ENCODE results near the gene ALG10B.
"Not testable (repeated sequence)": the region's sequence is repeated elsewhere in the genome, so short reads cannot be mapped to it uniquely, and the experiment has no call there.

ALG10B gene

GRCh38 chr12:38316391-38317129 lies at the start of gene ALG10B:
Gene ALG10B, plus strand, starts transcription at chr12:38316774. Its CDS starts 120 bp downstream, at chr12:38316894.
- DNase-seq, result peak; percentile 94 to 96

- no peak for DNase-seq
Measured at GRCh38 chr12:38268612-38269011, 48.0 kb upstream of the ALG10B start.

GRCh38 chr12:38269897-38270296 lies 46.7 kb upstream of the ALG10B start:
- no peak for DNase-seq

- no peak for DNase-seq
Measured at GRCh38 chr12:38279756-38280155, 36.8 kb upstream of the ALG10B start.

- no peak for DNase-seq
Measured at GRCh38 chr12:38282886-38283285, 33.7 kb upstream of the ALG10B start.

GRCh38 chr12:38289396-38289795 lies 27.2 kb upstream of the ALG10B start:
- no peak for DNase-seq

- no peak for DNase-seq
Measured at GRCh38 chr12:38291160-38291559, 25.4 kb upstream of the ALG10B start.

GRCh38 chr12:38302972-38303371 lies 13.6 kb upstream of the ALG10B start:
- DNase-seq, result not testable (repeated sequence)

GRCh38 chr12:38321966-38322365 lies 5.4 kb downstream of the ALG10B start:
- DNase-seq, result not testable (repeated sequence)

GRCh38 chr12:38324912-38325311 lies 8.3 kb downstream of the ALG10B start:
- DNase-seq, result no peak

- no peak for DNase-seq
Measured at GRCh38 chr12:38327356-38327755, 10.8 kb downstream of the ALG10B start.

GRCh38 chr12:38328306-38328895 lies 11.8 kb downstream of the ALG10B start:
- peak in 1 of 2 donors; percentile 62 for DNase-seq

GRCh38 chr12:38330414-38330813 lies 13.8 kb downstream of the ALG10B start:
- not testable (repeated sequence) for DNase-seq

- DNase-seq, result no peak
Measured at GRCh38 chr12:38332814-38333213, 16.2 kb downstream of the ALG10B start.

GRCh38 chr12:38342444-38342843 lies 25.9 kb downstream of the ALG10B start:
- no peak for DNase-seq

GRCh38 chr12:38343256-38343655 lies 26.7 kb downstream of the ALG10B start:
- DNase-seq, result not testable (repeated sequence)

GRCh38 chr12:38343916-38344315 lies 27.3 kb downstream of the ALG10B start:
- DNase-seq, result not testable (repeated sequence)

GRCh38 chr12:38350342-38351174 lies 34.0 kb downstream of the ALG10B start:
- DNase-seq, result peak in 1 of 2 donors; percentile 5

GRCh38 chr12:38351175-38351508 lies 34.6 kb downstream of the ALG10B start:
- DNase-seq, result not testable (repeated sequence)

GRCh38 chr12:38367506-38367905 lies 50.9 kb downstream of the ALG10B start:
- no peak for DNase-seq

- no peak for DNase-seq
Measured at GRCh38 chr12:38370311-38370710, 53.7 kb downstream of the ALG10B start.

GRCh38 chr12:38373784-38374183 lies 57.2 kb downstream of the ALG10B start:
- no peak for DNase-seq

GRCh38 chr12:38374751-38375150 lies 58.2 kb downstream of the ALG10B start:
- DNase-seq, result no peak
